ENCODE measurements around the gene GARS1.

GRCh38 chr7:30594048-30594539 is 584 bp upstream of the GARS1 start:
- no peak for TF ChIP-seq CTCF (IDR thresholded peaks at IDR 0.05; ENCODE audit: insufficient read depth, low read depth, low read length)
- TF ChIP-seq EZH2 (IDR thresholded peaks at IDR 0.05; ENCODE audit: insufficient read depth, low read length) = no peak
